AG09319 (cell line): ENCODE results near the gene BRAF.
"Not testable (repeated sequence)": the region's sequence is repeated elsewhere in the genome, so short reads cannot be mapped to it uniquely, and the experiment has no call there.

Experiments used
- DNase-seq: peaks from one replicate; pipeline ENCODE4 v3.0.0-alpha.2; 2010; ENCODE audit warnings: low read depth; ENCODE audit errors: extremely low read depth
- CTCF ChIP-seq: IDR thresholded peaks from 2 replicates; pipeline ENCODE4 v1.5.1; 2011; ENCODE audit warnings: low read depth, mild to moderate bottlenecking, inconsistent platforms, low read length, moderate library complexity

Gene BRAF

GRCh38 chr7:140697447-140698143, 227.1 kb downstream of the BRAF start:
- DNase-seq, result peak; percentile 7

GRCh38 chr7:140696680-140697446, 227.9 kb downstream of the BRAF start, which contains the start of gene NDUFB2:
TSS of gene NDUFB2 (plus strand) at chr7:140696708. CDS start at chr7:140696745, 37 bp downstream.
- peak; percentile 23 for DNase-seq

More at GRCh38 chr7:140697447-140698143, 227.1 kb downstream of the BRAF start:
- TF ChIP-seq CTCF, result no peak

GRCh38 chr7:140696024-140696679, 228.6 kb downstream of the BRAF start:
- peak; percentile 66 for DNase-seq

More at GRCh38 chr7:140696680-140697446, 227.9 kb downstream of the BRAF start, which contains the start of gene NDUFB2:
- TF ChIP-seq CTCF, result no peak

GRCh38 chr7:140695381-140695780, 229.3 kb downstream of the BRAF start:
- TF ChIP-seq CTCF, result no peak
- no peak for DNase-seq

More at GRCh38 chr7:140696024-140696679, 228.6 kb downstream of the BRAF start:
- no peak for TF ChIP-seq CTCF

- TF ChIP-seq CTCF, result no peak
- no peak for DNase-seq
These were observed 230.1 kb downstream of the BRAF start for GRCh38 chr7:140694592-140694991.

- not testable (repeated sequence) for DNase-seq
These were observed 230.9 kb downstream of the BRAF start for GRCh38 chr7:140693849-140694248.

- TF ChIP-seq CTCF, result no peak
- no peak for DNase-seq
These were observed 233.2 kb downstream of the BRAF start for GRCh38 chr7:140691376-140692045.
